Measurements from ENCODE around the gene ZNF750. TPM values are rescaled to one million over a fixed set of nuclear protein-coding genes. Genes with fewer than 3 reads are reported as not detected.

The ZNF750 gene
- polyA plus RNA-seq, 1 donor (not counting 4 experiments of a cell fraction or from before 2014, with no cell fraction given) = 5.5 TPM

DNA sequence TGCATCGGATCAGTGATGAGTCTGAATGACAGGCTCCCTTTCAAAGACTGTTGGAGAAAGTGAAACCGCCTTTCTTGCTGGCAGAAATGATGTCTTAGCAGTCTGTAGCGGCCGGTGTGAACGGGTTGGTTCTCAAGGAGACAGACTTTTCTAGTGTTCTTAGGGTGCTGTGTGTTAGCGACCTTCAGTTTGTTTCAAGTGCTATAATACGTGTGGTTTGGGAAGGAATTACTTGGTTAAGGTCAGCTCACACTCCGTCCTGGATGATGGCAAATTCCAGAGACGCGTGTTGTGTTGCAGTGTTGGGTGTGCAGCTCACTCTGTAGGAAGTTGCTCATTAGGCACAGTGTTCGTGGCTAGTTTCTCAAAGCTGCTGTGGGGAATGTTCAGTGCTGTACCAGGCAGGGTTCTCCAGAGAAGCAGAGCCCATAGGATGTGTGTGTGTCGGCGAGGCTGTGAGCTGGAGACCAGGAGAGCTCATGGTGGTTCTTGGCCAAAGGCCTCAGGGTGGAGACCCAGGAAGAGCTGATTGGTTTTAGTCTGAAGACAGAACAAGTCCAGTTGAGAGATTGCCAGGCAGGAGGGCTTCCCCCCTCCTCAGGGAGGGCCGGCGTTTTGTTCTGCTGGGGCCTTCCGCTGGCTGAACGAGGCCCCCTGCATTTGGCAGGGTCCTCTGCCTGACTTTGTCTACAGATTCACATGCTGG, 37.6 kb downstream of the ZNF750 start:
- no peak overlapping the region for H3K27ac ChIP-seq (ENCODE audit: control insufficient read depth, insufficient read depth, low read length)
- no peaks in the 10 kb centered on the region for H3K4me1 ChIP-seq (ENCODE audit: control insufficient read depth, extremely low read depth, insufficient read depth, low read length)
- H4K20me1 ChIP-seq (ENCODE audit: control insufficient read depth, extremely low read depth, insufficient read depth, low read length) = peaks cover 7% of the 10 kb centered on the region
- DNase-seq (ENCODE audit: low read depth, low spot score) = no peak
- dilution Hi-C loops (cut with MboI; ENCODE audit: extremely low pct_ligation_motif_present, low sequenced_read_pairs) = no loop called here
- no peak for FAIRE-seq
- H3K9ac ChIP-seq (ENCODE audit: control insufficient read depth, extremely low read depth, insufficient read depth, low read length) = no peak overlapping the region
- peaks cover 30% of the 10 kb centered on the region for H3K79me2 ChIP-seq (ENCODE audit: control insufficient read depth, insufficient read depth, low read length)
- peaks cover 5 to 24% of the 10 kb centered on the region in 2 experiments for H3K36me3 ChIP-seq (ENCODE audit: control insufficient read depth in 2 of 2, extremely low read depth in 1 of 2, insufficient read depth in 2 of 2, low read length in 2 of 2)
- no peak overlapping the region for H2AFZ ChIP-seq (ENCODE audit: control insufficient read depth, low read length)
- H3K4me2 ChIP-seq (ENCODE audit: control insufficient read depth, extremely low read depth, insufficient read depth, low read depth, low read length) = no peak overlapping the region
- H3K9me1 ChIP-seq (ENCODE audit: control insufficient read depth, extremely low read depth, insufficient read depth, low read length) = no peaks in the 10 kb centered on the region
- no peak overlapping the region for H3K4me3 ChIP-seq (ENCODE audit: control insufficient read depth in 2 of 3, extremely low read depth in 1 of 3, insufficient read depth in 2 of 3, low read depth in 1 of 3, low read length in 3 of 3)
- no peaks in the 10 kb centered on the region for H3K9me3 ChIP-seq (ENCODE audit: control insufficient read depth, low read depth, low read length)
- no peaks in the 10 kb centered on the region for H3K27me3 ChIP-seq (ENCODE audit: control insufficient read depth, extremely low read depth, insufficient read depth, low read length)
- TF ChIP-seq EZH2 (IDR thresholded peaks at IDR 0.05; ENCODE audit: low read length) = no peak
- TF ChIP-seq, protein P1, sequence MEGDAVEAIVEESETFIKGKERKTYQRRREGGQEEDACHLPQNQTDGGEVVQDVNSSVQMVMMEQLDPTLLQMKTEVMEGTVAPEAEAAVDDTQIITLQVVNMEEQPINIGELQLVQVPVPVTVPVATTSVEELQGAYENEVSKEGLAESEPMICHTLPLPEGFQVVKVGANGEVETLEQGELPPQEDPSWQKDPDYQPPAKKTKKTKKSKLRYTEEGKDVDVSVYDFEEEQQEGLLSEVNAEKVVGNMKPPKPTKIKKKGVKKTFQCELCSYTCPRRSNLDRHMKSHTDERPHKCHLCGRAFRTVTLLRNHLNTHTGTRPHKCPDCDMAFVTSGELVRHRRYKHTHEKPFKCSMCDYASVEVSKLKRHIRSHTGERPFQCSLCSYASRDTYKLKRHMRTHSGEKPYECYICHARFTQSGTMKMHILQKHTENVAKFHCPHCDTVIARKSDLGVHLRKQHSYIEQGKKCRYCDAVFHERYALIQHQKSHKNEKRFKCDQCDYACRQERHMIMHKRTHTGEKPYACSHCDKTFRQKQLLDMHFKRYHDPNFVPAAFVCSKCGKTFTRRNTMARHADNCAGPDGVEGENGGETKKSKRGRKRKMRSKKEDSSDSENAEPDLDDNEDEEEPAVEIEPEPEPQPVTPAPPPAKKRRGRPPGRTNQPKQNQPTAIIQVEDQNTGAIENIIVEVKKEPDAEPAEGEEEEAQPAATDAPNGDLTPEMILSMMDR (optimal IDR thresholded peaks at IDR 0.05 in 1 of 3, IDR thresholded peaks at IDR 0.05 in 1 of 3, conservative IDR thresholded peaks at IDR 0.05 in 1 of 3; ENCODE audit: extremely low read depth in 1 of 3, insufficient read depth in 2 of 3, low read length in 3 of 3) = no peak

DNA sequence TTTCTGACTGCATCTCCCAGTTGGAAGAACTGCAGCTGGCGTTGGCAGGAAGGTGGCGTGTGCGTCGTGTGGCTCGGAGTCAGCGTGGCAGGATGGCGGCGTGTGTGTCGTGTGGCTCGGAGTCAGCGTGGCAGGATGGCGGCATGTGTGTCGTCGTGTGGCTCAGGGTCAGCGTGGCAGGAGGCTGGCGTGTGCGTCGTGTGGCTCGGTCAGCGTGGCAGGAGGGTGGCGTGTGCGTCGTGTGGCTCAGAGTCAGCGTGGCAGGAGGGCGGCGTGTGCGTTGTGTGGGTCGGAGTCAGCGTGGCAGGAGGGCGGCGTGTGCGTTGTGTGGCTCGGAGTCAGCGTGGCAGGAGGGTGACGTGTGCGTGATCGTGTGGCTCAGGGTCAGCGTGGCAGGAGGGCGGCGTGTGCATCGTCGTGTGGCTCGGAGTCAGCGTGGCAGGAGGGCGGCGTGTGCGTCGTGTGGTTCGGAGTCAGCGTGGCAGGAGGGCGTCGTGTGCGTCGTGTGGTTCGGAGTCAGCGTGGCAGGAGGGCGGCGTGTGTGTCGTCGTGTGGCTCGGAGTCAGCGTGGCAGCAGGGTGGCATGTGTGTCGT, 38.3 kb downstream of the ZNF750 start:
- TF ChIP-seq EZH2 (IDR thresholded peaks at IDR 0.05; ENCODE audit: low read length) = no peak
- TF ChIP-seq, protein P1 (optimal IDR thresholded peaks at IDR 0.05 in 1 of 3, IDR thresholded peaks at IDR 0.05 in 1 of 3, conservative IDR thresholded peaks at IDR 0.05 in 1 of 3; ENCODE audit: extremely low read depth in 1 of 3, insufficient read depth in 2 of 3, low read length in 3 of 3) = no peak
- Histone ChIP-seq H3K27me3 (ENCODE audit: control insufficient read depth, extremely low read depth, insufficient read depth, low read length) (no peaks in the 10 kb centered on the region), H3K79me2 (ENCODE audit: control insufficient read depth, insufficient read depth, low read length) (peaks cover 30% of the 10 kb centered on the region), H3K4me3 (ENCODE audit: control insufficient read depth in 2 of 3, extremely low read depth in 1 of 3, insufficient read depth in 2 of 3, low read depth in 1 of 3, low read length in 3 of 3) (no peak overlapping the region), H3K36me3 (ENCODE audit: control insufficient read depth in 2 of 2, extremely low read depth in 1 of 2, insufficient read depth in 2 of 2, low read length in 2 of 2) (peaks cover 5 to 24% of the 10 kb centered on the region in 2 experiments), H3K4me2 (ENCODE audit: control insufficient read depth, extremely low read depth, insufficient read depth, low read depth, low read length) (no peak overlapping the region), H3K9me1 (ENCODE audit: control insufficient read depth, extremely low read depth, insufficient read depth, low read length) (no peaks in the 10 kb centered on the region), H3K4me1 (ENCODE audit: control insufficient read depth, extremely low read depth, insufficient read depth, low read length) (no peaks in the 10 kb centered on the region), H3K9ac (ENCODE audit: control insufficient read depth, extremely low read depth, insufficient read depth, low read length) (no peak overlapping the region), H3K27ac (ENCODE audit: control insufficient read depth, insufficient read depth, low read length) (no peak overlapping the region), H4K20me1 (ENCODE audit: control insufficient read depth, extremely low read depth, insufficient read depth, low read length) (peaks cover 7% of the 10 kb centered on the region), H3K9me3 (ENCODE audit: control insufficient read depth, low read depth, low read length) (no peaks in the 10 kb centered on the region), H2AFZ (ENCODE audit: control insufficient read depth, low read length) (no peak overlapping the region)
- dilution Hi-C loops (cut with MboI; ENCODE audit: extremely low pct_ligation_motif_present, low sequenced_read_pairs) = no loop called here
- FAIRE-seq (no peak), DNase-seq (ENCODE audit: low read depth, low spot score) (no peak)

All from keratinocyte (primary cell).